ENCODE data around the gene FDX1.
A peak's percentile ranks its signal among the peaks of the same experiment; 100 is the strongest.
"Not testable (repeated sequence)": the region's sequence is repeated elsewhere in the genome, so short reads cannot be mapped to it uniquely, and the experiment has no call there.

FDX1 gene, protein sequence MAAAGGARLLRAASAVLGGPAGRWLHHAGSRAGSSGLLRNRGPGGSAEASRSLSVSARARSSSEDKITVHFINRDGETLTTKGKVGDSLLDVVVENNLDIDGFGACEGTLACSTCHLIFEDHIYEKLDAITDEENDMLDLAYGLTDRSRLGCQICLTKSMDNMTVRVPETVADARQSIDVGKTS

DNA sequence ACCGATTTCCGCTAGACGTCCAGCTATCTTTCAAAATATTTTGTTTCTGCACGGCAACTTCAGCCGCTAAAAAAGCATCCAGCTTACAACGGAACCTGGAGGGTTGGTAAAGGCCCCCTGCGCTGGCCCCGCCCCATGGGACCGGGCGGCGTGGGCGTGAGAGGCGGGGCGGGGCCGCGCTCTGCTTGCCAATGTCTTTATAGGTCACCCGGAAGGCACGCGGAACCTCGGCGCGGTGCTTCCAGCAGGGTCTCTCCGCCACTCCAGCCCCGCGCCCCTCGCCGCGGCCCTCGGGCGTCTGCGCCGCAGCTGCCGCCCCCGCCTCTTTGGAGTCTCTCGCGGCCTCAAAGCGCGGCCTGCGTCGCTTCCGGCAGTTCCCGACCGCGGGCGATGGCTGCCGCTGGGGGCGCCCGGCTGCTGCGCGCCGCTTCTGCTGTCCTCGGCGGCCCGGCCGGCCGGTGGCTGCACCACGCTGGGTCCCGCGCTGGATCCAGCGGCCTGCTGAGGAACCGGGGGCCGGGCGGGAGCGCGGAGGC lies at the start of gene FDX1:
TSS of gene FDX1 (plus strand) at position 218 of the 536 bp plus-strand sequence. CDS start at position 391, 173 bp downstream.
- DNase-seq: peak; percentile 70

DNA sequence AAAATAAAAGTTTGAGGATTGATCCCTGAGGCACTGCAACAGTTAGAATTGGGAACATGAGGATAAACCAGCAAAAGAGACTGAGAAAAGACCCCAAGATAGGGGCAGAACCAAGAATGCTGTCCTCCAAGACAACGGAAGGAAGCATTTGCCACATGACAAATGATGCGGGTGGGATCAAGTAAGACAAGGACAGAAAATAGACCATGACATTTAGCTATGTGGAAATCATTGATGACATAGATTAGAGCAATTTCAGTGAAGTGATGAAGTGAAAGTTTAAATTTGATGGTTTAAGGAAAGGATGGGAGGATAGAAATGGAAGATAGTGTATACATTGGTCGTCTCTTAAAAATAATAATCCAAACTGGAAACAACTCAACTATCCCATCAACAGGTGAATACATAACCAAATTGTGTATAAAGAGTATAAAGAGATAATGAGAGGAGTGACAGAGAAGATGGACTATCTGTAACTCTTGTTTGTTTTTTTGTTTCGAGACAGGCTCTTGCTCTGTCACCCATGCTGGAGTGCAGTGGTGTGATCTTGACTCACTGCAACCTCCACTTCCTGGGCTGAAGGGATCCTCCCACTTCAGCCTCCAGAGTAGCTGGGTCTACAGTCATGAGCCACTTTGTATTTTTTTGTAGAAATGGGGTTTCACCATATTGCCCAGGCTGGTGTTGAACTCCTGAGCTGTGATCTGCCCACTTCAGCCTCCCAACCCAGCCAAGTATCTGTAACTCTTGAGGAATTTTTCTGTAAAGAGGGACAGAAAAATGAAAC lies 48.7 kb upstream of the FDX1 start:
- DNase-seq: no peak

DNA sequence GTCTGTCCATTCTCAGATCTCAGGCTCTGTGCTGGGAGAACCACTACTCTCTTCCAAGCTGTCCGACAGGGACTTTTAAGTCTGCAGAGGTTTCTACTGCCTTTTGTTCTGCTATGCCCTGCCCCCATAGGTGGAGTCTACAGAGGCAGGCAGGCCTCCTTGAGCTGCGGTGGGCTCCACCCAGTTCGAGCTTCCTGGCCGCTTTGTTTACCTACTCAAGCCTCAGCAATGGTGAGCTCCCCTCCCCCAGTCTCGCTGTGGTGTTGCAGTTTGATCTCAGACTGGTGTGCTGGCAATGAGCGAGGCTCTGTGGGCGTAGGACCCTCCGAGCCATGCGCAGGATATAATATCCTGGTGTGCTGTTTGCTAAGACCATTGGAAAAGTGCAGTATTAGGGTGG lies 41.5 kb upstream of the FDX1 start:
- DNase-seq: not testable (repeated sequence)

DNA sequence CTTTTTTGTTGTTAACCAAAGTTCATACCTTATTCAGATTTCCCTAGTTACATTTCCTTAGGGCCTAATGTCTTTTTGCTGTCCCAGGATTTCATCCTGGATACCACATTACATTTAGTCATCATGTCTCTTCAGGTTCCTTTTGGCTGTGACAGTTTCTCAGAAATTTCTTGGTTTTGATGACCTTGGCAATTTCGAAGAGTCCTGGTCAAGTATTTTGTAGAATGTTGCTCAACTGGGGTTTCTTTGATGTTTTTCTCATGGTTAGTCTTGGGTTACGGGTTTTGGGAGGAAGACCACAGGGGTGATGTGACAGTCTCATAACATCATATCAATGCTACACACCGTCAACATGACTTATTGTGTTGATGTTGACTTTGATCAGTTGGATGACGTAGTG lies 39.8 kb upstream of the FDX1 start:
- DNase-seq: no peak

DNA sequence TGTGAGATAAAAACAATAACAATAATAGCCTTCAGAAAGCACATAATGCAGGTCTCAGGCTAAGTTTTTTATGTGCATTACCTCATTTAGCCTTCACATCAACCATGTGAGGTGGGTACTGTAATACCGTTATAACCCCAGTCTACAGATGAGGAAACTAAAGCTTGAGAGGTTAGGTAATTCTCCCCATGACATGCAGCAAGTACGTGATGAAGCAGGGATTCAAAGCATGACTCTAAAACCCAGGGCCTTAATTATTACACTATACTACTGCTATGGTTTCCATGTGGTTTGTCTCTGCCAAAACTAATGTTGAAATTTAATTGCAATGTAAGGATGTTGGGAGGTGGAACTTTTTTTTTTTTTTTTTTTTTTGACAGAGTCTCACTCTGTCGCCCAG lies 37.7 kb upstream of the FDX1 start:
- no peak for DNase-seq

DNA sequence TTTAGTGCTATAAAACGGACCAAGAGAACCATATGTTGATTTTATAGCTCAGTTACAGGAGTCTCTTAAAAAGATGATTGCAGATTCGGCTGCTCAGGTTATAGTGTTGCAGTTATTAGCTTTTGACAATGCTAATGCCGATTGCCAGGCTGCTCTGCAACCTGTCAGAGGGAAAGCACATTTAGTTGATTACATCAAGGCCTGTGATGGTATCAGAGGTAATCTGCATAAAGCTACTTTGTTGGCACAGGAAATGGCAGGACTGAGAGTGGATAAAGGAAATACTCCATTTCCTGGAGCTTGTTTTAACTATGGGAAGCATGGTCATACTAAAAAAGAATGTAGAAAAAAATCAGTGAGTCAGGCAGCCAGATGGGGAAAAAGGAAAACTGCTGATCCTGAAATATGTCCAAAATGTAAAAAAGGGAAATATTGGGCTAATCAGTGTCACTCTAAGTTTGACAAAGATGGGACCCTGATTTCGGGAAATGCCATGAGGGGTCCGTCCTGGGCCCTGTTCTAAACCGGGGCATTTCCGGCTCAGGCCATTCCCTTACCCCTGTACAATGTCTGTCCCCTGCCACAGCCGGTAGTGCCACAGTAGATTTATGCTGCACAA lies 32.0 kb upstream of the FDX1 start:
- not testable (repeated sequence) for DNase-seq

DNA sequence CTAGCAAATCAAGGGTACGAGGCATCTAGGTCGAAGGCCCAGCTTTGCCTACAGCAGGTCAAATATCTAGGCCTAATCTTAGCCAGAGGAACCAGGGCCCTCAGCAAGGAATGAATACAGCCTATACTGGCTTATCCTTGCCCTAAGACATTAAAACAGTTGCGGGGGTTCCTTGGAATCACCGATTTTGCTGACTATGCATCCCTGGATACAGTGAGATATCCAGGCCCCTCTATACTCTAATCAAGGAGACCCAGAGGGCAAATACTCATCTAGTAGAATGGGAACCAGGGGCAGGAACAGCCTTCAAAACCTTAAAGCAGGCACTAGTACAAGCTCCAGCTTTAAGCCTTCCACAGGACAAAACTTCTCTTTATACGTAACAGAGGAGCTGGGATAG lies 26.2 kb upstream of the FDX1 start:
- DNase-seq: not testable (repeated sequence)

DNA sequence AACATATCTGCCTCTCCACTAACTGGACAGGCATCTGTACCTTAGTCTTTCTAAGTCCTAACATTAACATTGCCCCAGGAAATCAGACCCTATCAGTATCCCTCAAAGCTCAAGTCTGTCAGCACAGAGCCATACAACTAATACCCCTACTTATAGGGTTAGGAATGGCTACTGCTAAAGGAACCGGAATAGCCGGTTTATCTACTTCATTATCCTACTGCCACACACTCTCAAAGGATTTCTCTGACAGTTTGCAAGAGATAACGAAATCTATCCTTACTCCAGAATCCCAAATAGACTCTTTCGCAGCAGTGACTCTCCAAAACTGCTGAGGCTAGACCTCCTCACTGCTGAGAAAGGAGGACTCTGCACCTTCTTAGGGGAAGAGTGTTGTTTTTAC lies 24.1 kb upstream of the FDX1 start:
- DNase-seq: not testable (repeated sequence)

DNA sequence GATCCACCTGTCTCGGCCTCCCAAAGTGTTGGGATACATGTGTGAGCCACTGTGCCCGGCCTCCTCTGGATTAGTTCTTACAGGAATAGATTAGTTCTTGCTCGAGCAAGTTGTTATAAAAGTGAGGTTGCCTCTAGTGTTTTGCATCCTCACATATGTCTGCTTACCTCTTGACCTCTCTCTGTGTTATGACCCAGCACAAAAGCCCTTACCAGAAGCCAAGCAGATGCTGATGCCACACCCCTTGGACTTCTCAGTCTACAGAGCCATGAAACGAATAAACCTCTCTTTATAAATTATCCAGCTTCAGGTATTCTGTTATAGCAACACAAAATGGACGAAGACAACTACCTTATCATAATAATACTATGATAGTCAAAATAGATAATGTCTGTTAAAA lies 22.4 kb upstream of the FDX1 start:
- DNase-seq: no peak

DNA sequence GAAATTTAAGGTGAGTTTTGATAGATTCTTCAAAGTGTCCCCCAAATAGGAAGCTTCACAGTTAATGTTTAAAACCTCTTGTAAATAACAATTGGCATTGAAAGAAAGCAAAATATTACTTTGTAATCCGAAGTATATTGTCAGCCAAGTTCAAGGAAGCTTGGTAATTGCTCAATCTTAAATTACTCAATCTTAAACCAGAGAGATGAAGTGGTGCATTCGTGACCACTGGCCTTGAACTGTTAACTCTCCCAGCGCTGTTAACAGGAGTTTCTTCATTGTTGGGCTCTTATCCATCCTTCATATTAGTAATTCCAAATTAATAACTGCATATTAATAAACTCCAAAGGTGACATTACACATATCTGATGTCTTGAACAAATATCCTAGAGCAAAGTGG lies 20.6 kb upstream of the FDX1 start:
- DNase-seq: peak; percentile 18

DNA sequence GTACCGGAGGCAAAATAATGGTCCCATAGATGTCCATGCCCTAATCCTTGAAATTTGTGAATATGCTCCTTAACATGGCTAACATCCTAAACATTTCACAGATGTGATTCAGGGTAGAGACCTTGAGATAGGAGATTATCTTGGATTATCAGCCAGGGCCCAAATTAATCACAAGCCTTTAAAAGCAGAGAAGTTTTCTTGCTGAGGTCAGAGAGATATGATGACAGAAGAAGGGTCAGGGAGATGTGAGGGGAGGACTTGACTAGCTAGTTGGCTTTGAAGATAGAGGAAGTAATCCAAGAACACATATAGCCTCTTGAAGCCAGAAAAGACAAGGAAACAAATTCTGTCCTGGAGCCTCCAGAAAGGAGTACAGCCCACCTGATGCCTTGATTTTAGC lies 19.1 kb upstream of the FDX1 start:
- DNase-seq: no peak

DNA sequence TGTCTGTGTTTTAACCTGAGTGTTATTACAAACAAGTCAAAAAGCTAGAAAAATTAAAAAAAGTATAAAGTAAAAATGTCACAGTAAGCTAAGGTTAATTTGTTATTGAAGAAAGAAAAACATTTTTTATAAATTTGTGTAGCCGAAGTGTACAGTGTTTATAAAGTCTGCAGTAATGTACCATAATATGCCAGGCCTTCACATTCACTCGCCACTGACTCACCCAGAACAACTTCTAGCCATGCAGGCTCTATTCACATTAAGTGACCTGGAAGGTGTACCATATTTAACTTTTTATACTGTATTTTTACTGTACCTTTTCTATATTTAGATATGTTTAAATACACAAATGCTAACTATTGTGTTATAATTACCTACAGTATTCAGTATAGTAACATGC lies 14.7 kb upstream of the FDX1 start:
- no peak for DNase-seq

DNA sequence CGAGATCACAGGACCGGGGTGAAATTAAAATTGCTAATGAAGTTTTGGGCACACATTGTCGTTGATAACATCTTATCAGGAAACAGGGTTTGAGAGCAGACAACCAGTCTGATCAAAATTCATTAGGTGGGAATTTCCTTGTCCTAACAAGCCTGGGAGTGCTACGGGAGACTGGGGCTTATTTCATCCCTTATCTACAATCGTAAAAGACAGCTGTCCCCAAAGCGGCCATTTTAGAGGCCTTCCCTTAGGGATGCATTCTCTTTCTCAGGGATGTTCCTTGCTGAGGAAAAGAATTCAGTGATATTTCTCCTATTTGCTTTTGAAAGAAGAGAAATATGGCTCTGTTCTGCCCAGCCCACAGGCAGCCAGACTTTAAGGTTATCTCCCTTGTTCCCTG lies 8.1 kb upstream of the FDX1 start:
- not testable (repeated sequence) for DNase-seq

DNA sequence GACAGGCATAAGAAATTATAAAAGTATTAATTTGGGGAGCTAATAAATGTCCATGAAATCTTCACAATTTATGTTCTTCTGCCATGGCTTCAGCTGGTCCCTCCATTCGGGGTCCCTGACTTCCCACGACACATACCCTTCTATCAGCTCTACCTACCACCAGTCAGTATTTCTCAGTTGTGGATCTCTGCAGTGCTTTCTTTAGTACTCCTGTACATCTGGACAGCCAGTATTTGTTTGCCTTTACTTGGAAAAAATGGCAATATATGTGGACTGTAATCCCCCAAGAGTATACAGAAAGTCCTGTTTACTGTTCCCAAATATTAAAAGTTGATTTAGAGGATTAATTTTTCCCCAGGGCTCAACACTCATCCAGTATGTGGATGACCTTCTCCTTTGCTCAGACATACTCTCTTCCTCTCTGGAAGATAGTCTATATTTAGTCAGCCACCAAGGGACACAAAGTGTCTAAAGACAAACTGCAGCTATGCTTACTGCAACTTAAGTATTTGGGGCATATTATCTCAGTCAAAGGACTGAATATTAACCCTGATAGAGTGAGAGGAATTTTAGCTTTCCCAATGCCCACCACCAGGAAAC lies 7.3 kb upstream of the FDX1 start:
- DNase-seq: no peak

DNA sequence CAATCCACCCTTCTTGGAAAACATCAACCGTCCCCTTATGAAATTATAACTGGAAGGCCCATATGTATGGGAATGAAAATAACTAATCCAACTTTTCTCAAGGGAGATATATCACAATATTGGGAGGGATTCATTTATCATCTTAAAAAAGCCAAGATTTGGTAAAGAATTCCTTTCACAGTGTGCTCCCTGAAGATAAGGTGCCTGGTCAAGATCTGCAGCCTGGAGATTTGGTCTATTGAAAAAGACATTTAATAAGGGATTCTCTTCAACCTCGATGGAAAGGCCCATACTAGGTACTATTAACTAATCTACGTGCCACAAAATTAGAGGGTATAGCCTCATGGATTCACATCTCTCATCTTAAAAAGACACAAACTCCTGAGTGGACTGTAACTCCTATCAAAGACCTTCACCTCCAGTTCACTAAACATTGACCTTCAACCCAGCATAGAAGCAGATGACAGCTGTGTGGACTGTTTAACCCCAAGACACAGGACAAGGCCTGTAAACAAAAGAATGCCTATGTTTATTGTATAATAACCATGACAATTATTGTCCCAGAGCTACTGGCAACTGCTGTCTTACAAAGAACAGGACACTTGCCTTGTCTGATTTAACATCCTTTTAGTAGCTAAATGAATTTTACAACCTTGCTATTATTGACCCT lies 4.8 kb upstream of the FDX1 start:
- no peak for DNase-seq

DNA sequence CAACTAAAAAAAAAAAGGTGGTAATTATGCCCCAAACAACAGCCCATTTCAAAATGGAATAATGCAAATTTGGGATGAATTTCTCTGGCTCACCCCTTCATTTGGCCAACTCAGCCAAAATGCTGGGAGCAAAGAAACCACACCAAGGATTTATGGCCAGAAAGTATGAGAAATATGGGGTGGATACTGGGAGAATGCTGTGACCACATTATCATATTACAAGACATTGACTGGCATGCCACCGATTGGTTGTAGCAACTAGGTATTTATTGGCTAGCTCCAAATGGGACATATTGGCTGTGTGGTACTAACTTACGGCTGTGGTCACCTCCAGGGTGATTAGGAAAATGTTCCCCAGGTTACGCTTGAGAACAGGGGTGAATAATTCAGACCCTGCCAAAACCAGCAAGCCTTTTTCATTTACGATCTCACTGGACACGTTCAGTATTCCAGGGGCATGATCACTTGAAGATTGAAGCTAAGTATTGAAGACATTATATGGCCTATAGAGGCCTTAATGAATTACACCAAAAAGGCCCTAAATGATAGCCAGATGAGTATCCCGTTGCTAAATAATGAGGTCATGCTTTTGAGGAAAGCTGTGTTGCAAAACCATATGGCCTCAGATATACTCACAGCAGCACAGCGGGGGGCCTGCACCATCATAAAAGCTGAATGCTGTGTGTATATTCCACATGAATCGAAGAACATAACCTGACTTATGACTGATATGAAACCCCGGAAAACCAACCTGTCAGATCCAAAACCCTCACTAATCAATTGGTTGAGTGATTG lies 3.8 kb upstream of the FDX1 start:
- peak; percentile 60 for DNase-seq

DNA sequence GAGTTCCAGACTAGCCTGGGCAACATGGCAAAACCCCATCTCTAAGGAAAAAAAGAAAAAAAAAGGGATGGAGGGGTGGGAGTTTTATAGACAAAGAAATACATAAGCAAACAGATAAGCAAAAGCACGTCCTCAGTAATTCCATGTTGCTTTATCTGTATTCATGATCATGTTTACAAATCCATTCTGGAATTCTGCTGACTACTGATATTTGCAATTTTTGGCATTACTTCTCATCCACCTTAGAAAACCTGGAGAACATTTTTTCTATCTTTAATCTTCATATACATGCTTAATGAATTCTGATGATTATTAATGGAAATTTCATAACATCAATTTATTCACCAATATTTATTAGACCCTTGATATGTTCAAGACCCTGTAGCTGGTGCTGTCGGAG lies 1.7 kb upstream of the FDX1 start:
- no peak for DNase-seq

DNA sequence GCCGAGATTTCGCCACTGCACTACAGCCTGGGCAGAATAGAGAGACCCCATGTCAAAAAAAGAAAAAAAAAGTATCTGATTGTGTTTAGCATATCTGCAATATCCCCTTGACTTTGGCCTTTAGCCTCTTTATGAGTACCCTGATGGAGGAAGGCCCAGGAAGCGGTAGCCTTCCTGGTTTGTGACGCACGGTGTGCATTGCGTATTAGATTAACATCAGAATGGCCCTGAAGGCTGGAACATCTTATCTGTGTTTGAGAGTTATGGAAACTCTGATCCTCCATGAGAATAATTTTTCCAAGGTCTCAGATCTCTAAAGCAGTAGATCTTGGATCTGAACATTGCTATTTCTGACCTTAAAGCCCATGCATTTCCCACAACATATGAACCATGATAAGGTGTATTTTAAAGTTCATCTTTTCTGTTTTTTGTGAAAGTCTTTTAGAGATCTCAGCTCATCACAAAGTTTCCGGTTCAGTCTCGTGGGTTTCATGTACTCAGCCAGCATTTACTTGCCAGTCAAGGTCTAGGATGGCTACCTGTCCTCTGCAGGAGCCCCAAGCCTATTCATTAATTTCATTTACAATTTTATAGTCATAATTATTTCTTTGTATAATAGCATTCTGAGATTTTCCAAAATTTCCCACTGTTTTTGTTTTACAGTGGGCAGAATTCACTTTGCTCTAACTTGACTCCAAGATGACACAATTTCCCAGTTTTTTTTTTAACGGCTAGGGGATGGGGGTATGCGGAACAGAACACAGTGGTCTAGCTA lies 605 bp upstream of the FDX1 start:
- DNase-seq: no peak

DNA sequence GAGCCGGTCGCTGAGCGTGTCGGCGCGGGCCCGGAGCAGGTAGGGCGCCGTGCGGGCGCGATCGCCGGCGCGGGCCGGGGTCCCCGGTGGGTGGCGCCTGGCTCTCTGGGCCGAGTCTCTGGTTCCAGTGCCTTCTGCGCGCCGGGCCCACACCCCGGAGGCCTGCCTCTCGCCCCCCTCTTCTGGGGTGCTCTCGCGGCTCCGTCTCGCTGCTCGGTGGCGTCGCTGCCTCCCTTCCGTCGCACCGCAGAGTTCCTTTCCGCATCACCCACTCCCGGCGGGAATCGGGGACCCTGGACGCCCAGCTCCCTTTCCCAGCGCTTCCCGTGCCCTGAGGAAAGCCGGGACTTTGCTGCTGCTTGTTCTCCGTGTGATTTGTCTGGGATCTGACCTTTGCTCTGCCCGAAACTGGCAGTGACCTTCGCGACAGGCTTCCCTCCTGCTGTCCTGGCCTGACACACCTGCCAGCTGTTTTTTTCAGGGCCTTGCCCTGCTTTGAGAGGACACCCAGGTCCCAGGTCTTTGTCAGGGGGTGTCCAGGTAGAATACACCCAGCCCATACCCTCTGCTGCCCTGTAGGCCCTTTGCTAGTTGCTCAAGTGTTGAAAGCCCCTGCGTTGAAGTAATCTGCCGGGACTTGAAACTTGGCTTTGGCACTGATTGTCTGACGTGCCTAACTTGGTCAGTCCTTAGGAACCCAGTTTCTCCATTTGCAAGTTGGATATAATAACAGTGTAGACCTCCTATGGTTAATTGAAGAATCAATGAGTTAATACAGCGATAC lies 711 bp downstream of the FDX1 start:
- DNase-seq: no peak

DNA sequence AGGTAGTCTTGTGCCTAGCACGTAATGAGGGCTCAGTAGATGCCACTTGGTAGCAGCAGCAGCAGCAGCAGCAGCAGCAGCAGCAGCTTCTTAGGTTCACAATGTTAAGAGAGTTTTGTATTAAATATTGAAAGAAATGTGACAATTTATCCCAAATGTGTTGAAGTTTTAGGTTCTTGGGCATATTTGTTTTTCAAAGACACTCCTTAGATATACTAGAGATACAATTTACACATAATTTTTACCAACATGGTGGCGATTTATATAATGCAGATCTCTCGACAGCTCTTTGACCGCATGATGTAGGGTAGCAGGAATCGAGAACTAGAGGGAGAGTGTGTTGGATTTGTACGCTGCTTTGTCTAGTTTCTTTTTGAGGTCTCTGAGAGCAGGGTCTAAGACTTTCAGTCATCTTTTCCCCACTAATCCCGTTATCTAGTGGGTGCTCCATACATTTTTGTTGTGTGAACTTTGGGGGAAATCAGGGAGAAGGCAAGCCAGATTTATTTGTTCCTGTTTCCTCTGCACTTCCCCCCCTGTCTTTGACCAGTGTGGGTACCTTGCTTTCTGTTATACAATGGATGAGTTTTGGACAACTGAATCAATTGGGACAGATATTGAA lies 1.4 kb downstream of the FDX1 start:
- no peak for DNase-seq
